T-helper 22 cell (primary cell): ENCODE measurements around the gene ME3.
"Not testable (repeated sequence)": the region's sequence is repeated elsewhere in the genome, so short reads cannot be mapped to it uniquely, and the experiment has no call there.

Experiments
- DNase-seq: peaks from one replicate; pipeline ENCODE4 v3.0.0-alpha.2; 2020; ENCODE audit warnings: low read depth

Gene ME3

DNA sequence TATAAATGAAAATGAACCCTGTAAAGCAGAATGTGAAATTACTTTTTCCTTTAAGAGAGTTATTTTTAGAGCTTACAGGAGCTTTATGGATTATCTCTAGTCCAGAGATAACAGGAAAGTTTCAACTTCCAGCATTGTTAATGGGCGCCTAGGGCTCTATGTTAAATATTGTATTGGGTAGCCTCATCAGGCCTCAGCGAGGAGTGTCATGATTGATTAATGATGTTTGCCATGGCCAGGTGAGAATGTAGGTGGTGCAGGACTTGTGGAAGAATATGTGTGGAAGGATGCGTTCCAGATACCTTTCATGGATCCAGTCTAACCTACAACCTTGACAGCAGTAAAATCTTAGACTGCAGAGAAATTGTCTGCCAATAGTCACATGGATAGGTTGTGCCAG, 50.6 kb downstream of the ME3 start:
- no peak for DNase-seq

DNA sequence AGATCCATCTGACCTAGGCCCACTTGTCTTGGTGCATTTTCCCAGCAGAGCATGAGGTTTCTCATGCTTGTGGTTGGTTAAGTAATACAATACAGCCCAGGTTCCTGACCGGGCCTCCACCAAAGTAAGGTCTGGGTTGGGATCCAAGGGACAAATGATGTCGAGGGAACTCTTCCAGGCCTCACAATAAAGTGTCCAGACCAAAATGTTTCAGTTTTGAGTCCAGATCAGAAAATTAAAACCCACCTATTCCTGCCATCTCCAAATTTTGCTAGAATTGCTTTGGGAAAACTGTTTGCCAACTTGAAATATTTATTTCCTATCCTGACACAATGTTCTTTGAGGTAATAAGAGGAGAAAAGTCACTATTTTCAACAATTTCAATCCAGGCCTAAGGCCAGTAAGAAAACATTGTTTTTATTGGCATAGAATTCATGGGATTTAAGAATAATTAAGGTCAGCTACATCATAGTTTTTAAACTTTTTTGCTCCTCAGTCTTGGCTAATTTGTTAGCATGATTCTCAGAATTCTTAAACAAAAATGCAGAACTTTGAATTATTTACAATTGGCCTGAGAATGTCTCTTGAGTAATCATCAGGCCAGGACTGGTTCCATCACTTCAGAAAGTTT, 51.4 kb downstream of the ME3 start:
- DNase-seq: no peak

DNA sequence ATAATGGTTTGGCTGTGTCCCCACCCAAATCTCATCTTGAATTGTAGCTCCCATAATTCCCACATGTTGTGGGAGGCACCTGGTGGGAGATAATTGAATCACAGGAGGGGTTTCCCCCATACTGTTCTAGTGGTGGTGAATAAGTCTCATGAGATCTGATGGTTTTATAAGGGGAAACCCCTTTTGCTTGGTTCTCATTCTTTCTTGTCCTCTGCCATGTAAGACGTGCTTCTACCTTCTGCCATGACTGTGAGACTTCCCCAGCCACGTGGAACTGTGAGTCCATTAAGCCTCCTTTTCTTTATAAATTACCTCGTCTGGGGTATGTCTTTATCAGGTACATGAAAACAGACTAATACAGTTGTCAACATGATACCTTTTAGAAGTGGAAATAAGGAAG, 53.0 kb downstream of the ME3 start:
- DNase-seq: not testable (repeated sequence)

DNA sequence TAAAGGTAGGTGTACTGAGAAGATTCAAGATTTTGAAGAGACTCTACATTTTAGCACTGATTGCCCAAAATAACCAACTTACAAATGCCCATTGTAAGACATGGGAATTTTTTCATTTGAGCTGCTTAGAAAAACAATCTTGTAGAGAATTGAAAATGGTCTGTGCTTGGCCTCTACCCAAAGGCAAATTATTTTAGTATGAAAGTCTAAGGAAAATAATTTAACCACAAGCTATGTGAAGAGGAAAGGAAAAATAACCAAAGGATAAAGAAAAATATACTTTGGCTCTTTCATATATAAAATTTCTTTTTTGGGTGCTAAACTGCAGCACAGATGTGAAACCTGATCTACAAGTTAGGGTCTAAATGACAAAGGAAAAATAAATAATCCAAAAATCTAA, 54.9 kb downstream of the ME3 start:
- DNase-seq: no peak

DNA sequence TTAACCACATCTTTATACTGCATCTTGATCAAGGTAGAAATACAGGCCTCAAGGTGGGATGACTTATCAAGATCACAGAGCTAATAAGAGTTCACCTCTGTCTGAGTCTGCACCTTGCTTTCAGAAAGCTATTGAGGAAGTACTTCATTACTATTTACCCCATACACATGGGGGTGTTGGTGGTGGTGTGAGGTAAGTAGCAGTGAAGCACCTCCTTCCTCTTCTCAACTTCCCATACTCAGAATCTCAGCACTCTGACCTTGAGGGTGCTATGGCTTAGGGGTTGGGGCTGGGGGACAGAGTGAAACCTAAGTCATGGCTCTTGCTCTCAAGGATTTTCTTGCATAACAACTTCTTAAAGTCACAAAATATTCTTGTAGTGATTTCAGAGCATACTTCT, 56.9 kb downstream of the ME3 start:
- DNase-seq: no peak

DNA sequence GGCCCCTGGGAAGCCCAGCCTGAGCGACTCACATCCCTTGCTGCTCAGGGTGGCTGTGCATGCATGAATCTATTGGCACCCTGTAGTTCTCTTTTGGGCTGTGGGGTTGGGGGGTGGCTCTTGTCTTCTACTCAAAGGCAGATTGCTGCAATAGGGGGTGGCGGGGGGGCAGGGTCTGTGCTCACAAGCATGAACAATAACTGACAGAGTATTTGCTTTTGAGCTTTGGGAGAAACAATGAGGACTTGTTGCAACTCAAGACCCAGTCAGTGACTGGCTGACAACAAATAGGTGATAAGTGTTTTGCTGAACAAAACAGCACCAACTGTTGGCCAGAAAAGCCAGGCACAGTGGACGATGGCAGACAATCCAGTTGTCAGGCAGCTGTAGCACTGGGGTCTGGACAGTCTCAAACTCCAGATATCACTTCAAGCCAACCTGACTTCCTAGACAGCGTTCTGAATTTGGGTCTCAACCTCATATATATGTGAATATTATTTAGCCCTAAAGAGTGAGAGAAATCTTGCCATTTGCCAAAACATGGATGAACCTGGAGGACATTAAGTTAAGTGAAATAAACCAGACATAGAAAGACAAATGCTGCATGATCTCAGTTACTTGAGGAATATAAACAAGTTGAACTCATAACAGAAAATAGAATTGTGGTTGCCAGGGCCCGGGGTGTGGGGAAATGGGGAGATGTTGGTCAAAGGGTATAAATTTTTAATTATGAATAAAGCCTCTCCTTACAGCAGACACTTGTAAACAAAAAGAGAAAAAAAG, 61.7 kb downstream of the ME3 start:
- no peak for DNase-seq

DNA sequence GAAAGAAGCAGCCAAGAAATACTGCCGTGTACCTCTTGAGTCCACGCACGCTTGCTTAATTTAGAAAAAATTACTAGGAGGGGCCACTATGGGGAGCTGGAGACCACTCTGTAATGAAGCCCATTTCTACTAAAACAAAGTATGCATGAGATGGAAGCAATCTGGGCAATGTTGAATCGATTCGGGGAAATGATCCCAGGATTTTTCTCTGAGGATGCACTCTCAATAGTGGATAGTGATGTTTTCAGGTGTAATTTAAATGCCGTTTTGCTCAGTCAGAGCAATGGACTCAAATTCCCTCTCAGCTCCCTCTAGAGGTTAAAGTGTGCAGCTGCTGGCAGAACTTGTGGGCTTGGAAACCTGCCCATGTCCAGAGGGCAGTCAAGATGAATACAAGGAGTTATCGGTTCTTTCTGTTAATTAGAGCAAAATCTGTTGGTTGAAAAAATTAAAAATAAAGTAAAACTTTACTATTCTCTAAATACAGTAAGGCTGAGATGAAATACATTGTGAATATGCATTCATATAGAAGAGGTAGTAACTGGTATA, 64.1 kb downstream of the ME3 start:
- DNase-seq: no peak

DNA sequence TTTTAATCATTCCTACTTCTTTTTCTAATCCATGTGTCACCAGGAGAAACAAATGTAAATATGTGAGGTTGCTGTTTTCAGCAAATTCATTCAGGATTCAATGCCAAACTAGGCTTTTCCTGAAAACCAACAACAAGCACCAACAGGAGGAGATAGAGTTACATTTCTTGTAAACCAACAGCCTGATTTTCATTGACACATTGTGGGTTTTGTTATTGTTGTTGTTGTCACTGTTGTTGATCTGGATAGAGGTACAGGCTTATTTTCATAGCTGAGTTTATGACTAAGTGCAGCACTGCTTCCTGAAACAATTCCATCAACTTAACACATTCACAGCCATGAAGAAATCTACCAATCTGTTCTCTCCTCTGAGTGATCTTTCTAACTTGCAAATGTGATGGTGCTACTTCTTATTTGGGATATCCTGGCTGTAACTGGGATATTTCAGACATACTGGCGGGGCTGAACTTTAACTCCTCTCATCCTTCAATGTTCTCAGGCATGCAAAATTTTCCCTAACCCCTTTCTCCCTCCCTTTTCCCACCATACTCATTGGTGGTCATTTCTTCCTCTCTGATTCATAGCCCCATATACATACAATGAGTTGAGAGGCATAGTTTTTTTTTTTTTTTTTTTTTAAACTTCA, 65.5 kb downstream of the ME3 start:
- DNase-seq: no peak

DNA sequence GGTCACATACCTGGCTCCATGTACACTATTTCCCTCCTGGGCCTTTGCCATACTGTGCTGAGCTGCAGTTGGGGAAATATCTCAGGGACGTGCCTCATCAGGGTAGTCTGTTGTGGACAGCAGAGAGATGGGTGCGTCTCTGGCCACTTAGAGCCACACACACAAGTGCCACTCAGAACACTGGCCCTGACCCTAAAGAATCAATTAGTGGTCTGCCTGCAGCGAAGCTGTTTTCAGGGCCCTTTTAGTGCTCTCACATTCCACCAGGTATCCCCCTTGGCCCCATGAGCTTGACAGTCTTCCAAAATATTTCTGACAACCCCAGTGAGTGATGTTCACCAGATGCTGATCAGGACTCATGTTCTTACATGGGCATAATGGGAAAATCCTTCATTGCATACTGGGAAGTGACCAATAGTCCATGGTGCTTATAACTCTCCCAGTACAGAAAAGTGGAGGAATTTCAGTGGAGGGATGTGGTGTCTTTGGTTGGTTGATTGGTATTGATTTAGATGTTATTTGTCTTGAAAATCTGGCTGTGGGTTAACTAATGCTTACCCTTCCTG, 66.1 kb downstream of the ME3 start:
- DNase-seq: no peak

DNA sequence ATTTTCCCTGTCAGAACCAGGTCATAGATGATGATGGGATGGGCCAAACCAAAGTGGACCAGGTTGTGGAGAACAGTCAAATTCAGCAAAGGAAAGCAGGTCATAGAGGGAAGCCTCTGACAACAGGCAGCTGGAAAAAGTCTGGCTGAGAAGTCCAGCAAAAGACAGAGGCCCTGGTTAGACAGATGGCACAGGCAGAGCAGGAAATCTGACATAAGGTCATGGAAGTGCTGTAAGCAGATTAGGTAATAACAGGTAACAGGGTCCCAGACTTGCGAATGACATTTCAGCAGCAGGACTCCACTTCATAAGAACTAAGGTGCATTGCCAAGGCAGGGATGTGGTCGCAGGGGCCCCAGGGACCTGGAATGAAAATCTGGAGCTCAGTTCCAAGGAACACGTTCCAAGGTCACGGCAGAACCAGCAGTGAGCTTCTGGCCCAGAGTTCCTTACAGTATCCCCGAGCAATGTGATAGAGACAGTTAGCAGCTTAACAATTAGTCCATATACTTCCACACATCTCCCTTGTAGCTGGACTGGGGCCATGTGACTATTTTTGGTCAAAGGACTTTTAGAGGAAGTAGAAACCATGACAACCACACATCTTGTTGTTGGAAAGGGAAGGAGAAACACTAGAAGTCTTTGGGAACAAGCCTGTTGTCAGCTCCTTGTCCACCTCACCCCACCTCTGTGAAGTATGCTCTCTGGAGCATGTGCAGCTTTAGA, 75.4 kb downstream of the ME3 start:
- no peak for DNase-seq

DNA sequence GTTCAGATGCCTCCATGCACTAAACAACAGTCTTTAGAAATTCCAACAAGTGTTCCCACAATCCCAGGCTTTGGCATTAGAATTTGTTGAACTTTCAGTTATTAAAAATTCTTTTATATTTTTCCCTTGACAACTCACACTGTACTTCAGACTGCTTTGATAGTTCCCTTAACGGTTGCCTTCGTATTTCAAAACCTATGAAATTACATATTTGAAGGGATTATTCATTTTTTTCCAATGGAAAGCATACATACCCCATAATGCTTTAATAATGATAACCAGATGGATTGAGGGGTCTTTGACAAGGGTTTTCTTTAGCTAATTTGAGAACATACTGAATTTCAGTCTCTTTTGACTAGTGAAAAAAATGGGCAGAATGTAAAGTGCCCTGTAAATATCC, 76.5 kb downstream of the ME3 start:
- no peak for DNase-seq

DNA sequence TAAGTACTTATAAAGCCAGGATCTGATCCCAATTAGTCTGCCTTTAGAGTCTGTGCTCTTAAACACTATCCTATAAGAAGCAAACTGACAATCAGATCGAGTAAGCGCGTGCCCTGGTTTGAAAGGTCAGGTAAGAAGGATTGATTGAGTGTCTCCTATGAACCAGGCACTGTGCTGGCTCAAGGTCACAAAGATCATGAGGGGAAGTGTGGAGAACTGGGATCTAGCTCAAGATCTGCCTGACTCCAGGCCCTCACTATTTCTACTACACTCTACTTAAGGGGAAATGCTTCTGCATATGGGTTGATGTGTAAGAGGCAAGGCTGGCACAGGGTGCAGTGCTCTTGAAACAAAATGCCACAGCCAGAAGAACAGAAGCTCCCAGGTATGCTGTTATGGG, 77.0 kb downstream of the ME3 start:
- DNase-seq: no peak

DNA sequence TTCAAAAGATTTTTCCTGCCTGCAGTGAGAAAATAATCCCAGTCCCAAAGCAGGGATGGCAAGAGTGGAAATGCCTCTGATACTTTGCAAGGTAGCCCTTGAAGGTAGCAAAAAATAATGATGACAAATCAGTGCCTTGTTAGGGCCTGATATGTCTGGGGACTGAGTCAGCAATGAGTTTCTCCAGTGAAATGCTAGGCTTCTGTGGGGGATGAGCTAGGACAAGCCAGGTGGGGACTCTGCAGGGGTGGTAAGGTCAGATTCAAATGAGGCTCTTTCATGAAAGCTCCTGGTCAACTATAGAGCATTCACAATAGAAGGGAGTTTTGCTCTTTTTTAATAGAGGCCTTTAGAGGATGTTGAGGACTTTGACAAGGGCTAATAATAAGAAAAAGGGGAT, 77.7 kb downstream of the ME3 start:
- DNase-seq: no peak

DNA sequence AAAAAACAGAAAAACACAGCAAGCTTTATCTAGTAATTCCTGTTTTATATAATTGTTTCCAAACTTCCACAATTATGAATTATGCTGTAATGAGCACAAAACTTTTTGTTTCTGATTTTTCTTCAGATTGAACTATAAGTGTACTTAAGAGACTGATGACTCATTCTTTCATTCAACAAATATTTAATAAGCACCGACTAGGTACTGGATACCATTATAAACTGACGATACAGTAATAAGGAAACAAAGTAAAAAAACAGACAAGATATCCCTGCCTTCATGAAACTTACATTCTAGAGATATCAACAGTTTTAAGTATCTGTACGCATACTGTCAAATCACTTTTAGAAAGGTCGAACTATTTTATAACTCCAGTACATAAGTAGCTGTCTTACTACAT, 78.6 kb downstream of the ME3 start:
- no peak for DNase-seq

DNA sequence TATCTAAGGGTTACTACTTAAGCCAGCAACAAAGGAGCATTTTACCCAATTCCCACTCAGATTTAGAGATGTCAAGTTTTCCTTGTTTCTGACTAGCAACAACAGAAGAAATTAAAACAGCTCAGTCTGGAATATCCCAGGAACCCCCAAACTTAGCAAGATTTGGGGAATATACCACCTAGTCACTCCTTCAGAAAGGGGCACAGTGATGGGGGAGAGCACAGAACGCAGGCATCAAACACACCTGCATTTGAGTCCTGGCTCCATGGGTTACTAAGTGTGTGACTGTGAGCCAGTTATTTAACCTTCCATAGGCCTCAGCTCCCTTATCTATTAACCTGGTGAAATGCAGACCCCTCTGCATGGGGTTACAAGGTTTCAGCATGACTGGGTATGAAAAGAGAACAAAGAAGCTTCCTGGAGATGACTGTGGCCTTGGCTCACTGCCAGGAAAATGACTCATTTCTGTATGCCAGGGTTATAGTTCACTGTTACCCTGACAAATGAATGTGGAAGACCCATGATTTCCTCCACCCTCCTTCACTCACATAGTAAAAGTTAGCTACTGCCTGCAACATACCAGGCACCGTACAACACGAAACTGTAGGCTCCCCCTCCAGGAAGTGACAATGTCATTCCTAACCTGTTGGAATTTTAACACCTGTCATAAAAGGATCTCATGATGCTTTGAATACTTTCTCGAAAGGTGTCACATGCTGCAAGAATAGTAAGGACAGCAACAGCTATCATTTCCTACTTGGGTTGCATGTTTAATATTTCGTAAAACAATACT, 79.6 kb downstream of the ME3 start:
- DNase-seq: peak; percentile 15

DNA sequence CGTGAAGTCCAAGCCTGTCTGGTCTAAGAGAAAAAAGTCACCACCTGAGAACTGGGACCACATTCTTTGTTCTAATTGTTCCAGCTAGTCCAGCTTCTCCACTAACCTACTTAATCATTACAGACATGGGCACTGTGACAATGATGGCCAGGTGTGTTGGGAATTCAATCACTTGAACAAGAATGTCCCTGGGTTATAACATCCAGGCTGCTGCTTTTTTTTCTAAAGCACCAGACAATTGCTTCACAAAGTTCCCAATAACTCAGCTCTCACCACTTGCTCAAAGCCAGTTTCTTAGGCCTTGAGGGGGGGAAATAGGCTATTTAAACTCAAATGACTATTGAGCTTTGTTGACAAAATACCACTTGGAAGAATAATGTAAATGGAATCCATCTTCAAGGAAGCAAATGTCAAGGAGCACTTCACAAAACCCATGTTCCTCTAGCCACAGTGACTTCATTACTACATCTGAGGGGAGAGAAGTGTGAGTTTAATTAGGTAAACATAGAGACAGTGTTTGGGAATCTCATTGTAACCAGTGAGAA, 80.3 kb downstream of the ME3 start:
- DNase-seq: no peak

DNA sequence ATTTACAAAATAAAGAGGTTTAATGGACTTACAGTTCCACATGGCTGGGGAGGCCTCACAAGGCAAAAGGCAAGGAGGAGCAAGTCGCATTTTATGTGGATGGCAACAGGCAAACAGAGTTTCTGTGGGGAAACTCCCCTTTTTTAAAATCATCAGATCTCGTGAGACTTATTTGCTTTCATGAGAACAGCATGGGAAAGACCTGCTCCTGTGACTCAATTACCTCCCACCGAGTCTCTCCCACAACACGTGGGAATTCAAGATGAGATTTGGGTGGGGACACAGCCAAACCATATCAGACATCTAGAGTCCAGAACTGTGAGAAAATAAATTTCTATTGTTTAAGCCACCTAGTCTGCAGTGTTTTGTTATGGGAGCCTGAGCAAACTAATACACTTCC, 80.8 kb downstream of the ME3 start:
- no peak for DNase-seq

DNA sequence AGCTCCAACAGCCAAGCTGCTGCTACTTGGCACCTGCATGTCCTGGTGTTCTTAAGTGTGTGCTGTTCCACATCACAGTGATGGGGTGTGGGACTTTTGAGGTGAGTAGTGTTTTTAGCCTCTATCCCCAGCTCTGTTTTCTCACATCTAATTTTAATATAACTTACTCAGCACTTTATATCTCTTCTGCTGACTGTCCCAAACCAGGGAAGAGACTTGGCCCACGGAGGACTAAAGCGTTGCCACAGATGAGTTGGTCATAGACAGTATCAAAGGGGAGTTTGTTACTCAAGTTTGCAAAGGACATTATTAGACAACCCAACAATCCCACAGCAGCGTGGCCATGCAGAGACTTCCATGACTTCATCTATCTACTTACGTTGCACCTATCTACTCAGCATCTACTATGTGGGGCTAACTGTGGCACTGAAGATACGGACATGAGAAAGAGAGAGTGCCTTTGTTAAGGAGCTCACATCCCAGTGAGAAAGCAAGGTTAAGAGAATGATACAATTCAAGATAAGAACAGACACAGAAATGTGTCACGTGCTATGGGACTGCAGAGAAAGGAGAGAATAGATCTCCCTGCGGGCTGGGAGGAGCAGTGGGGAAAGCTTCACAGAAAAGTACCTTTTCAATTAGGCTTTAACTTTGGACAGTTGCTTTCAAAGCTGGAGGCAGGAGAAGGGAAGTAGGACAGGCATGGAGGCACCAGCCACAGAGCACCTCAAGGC, 82.4 kb downstream of the ME3 start:
- DNase-seq: no peak

DNA sequence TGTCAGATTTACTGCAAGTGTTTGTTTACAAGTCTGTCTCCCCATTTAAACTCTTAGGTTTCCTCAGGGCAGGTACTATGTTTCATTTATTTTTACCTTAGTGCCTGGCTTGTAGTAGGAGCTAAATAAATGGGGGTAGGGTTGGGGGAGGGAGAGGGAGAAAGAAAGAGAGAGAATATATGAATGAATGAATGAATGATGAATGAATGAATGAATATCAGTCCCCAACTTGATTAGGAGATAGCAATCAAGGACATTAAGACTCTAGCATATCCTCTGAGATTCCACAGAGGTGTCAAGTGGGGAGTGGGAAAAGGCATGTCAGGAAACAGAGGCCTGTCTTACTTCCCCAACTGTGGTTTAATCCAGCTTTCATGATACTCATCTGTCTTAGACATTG, 83.2 kb downstream of the ME3 start:
- DNase-seq: no peak

DNA sequence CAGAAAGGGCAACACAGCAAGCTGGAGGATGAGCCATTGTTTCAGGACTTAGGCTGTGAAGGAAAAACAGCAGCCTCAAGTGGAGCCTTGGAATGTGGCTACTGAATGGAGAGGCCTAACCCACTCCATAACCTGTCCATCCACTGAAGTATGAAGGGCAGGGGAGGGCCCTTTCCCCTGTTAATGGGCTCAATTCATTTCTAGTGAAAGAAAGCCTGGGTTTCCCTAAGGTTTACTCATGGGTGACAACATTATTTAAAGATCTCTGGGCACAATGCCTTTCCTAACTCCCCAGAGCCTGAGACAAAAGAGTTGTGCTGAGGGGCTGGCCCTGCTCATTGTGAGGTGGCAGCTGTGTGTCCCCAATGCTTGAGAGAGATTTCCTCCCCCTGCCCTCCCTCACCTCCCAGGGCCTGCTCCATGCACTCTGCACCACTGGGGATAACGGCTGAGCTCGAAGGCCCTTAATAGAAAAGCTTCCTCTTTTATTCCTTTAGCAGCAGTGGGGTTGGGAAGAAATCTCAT, 83.8 kb downstream of the ME3 start:
- no peak for DNase-seq
